Endothelial cell (in vitro differentiated cells): ENCODE measurements around the gene CDPF1. TPM values are rescaled to one million over a fixed set of nuclear protein-coding genes. Genes with fewer than 3 reads are reported as not detected.
A peak's percentile ranks its signal among the peaks of the same experiment; 100 is the strongest.
"Not testable (repeated sequence)": the region's sequence is repeated elsewhere in the genome, so short reads cannot be mapped to it uniquely, and the experiment has no call there.

Experiments
- DNase-seq: peaks from one replicate; pipeline ENCODE4 v3.0.0; 2021; ENCODE audit warnings: low spot score
- H3K27ac Mint-ChIP-seq: one replicate; pipeline ENCODE4 v1.8.0; 2021; ENCODE audit warnings: mixed read lengths, inconsistent platforms; ENCODE audit not compliant: unreplicated experiment
- H3K27me3 Mint-ChIP-seq: one replicate; pipeline ENCODE4 v1.8.0; 2021; ENCODE audit warnings: mild to moderate bottlenecking, moderate library complexity, mixed read lengths, inconsistent platforms; ENCODE audit not compliant: unreplicated experiment
- H3K36me3 Mint-ChIP-seq: one replicate; pipeline ENCODE4 v1.8.0; 2021; ENCODE audit warnings: mild to moderate bottlenecking, low read depth, mixed read lengths, inconsistent platforms; ENCODE audit not compliant: unreplicated experiment
- H3K4me1 Mint-ChIP-seq: one replicate; pipeline ENCODE4 v1.8.0; 2021; ENCODE audit warnings: mild to moderate bottlenecking, mixed read lengths, inconsistent platforms; ENCODE audit not compliant: unreplicated experiment
- H3K4me3 Mint-ChIP-seq: one replicate; pipeline ENCODE4 v1.8.0; 2021; ENCODE audit warnings: mild to moderate bottlenecking, mixed read lengths, inconsistent platforms; ENCODE audit not compliant: unreplicated experiment
- H3K9me3 Mint-ChIP-seq: one replicate; pipeline ENCODE4 v1.8.0; 2021; ENCODE audit warnings: mixed read lengths, inconsistent platforms; ENCODE audit not compliant: unreplicated experiment
- CTCF ChIP-seq: fragments of 200-600 bp; sonication (generic); IDR thresholded peaks from one replicate; pipeline ENCODE4 v1.5.0; 2021; ENCODE audit warnings: antibody characterized with exemption; ENCODE audit not compliant: unreplicated experiment
- total RNA-seq: library from RNA; stranded (reverse); fragmentation: NEBNext Ultra II Directional; extraction: Animal tissue kit (Norgen Biotek cat#: 25700); gene quantifications from one replicate; pipeline ENCODE4 v1.2.1, GENCODE V29; 2021; ENCODE audit not compliant: unreplicated experiment

The CDPF1 gene
- total RNA-seq, 1 donor from 2014 or later = 8.5 TPM

DNA sequence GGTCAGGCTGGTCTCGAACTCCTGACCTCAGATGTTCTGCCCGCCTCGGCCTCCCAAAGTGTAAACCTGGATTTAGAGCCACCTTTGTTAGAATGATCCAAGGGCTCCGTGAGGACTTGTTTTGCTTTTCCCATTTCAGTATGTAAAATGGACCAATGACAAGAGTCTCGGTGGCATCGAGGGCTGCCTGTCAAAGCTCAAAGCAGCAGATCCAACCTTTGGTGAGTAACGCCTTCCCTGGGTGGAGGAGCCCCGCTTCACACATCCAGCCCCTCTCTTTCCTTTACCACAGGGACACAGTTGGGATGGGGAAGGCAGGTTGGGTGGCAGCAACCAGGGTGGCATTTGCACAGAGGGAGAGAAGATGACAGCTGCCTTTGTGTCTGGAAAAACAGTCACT, 22.1 kb upstream of the CDPF1 start:
- Mint-ChIP-seq H3K36me3 (peaks cover 25% of the 10 kb centered on the region), H3K9me3 (no peaks in the 10 kb centered on the region), H3K4me3 (no peak overlapping the region), H3K4me1 (peaks cover 12% of the 10 kb centered on the region), H3K27me3 (peaks cover 6% of the 10 kb centered on the region), H3K27ac (no peak overlapping the region)
- TF ChIP-seq CTCF = no peak
- DNase-seq = no peak

GRCh38 chr22:46269564-46269963, 19.5 kb upstream of the CDPF1 start:
- H3K27ac Mint-ChIP-seq = no peak overlapping the region
- peaks cover 13% of the 10 kb centered on the region for H3K36me3 Mint-ChIP-seq
- H3K27me3 Mint-ChIP-seq = peaks cover 6% of the 10 kb centered on the region
- peak overlapping the region; percentile 82 for H3K4me3 Mint-ChIP-seq
- peaks cover 8% of the 10 kb centered on the region for H3K9me3 Mint-ChIP-seq
- DNase-seq = no peak
- peaks cover 13% of the 10 kb centered on the region for H3K4me1 Mint-ChIP-seq
- no peak for TF ChIP-seq CTCF

- peaks cover 20% of the 10 kb centered on the region for H3K36me3 Mint-ChIP-seq
- TF ChIP-seq CTCF = no peak
- peak; percentile 74 for DNase-seq
- H3K27me3 Mint-ChIP-seq = peaks cover 15% of the 10 kb centered on the region
- H3K4me1 Mint-ChIP-seq = peaks cover 13% of the 10 kb centered on the region
- peaks cover 8% of the 10 kb centered on the region for H3K9me3 Mint-ChIP-seq
- H3K27ac Mint-ChIP-seq = peak within 1 kb of the TSS; percentile 57
- H3K4me3 Mint-ChIP-seq = peak within 1 kb of the TSS; percentile 93
Measured at GRCh38 chr22:46267431-46268279, 17.6 kb upstream of the CDPF1 start, which contains the start of gene TTC38. Gene TTC38, plus strand, starts transcription at chr22:46268008. Its CDS starts 32 bp downstream, at chr22:46268040.

DNA sequence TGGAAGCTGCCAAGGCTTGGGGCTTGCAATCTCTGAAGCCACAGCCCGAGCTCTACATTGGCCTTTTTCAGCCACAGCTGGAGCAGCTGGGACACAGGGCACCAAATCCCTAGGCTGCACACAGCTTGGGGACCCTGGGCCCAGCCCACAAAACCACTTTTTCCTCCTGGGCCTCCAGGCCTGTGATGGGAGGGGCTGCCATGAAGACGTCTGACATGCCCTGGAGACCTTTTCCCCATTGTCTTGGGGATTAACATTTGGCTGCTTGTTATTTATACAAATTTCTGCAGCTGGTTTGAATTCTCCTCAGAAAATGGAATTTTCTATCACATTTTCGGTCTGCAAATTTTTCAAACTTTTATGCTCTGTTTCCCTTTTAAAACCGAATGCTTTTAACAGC, 15.5 kb upstream of the CDPF1 start:
- H3K27me3 Mint-ChIP-seq = peaks cover 33% of the 10 kb centered on the region
- peaks cover 13% of the 10 kb centered on the region for H3K4me1 Mint-ChIP-seq
- H3K9me3 Mint-ChIP-seq, H3K4me3 Mint-ChIP-seq, DNase-seq, H3K27ac Mint-ChIP-seq: not testable (repeated sequence)
- peaks cover 25% of the 10 kb centered on the region for H3K36me3 Mint-ChIP-seq

DNA sequence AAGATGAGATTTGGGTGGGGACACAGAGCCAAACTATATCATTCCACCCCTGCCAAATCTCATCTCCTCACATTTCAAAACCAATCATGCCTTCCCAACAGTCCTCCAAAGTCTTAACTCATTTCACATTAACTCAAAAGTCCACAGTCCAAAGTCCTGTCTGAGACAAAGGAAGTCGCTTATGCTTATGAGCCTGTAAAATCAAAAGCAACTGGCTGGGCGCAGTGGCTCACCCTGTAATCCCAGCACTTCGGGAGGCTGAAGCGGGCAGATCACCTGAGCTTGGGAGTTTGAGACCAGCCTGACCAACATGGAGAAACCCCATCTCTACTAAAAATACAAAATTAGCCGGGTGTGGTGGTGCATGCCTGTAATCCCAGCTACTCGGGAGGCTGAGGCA, 14.4 kb upstream of the CDPF1 start:
- peaks cover 22% of the 10 kb centered on the region for H3K36me3 Mint-ChIP-seq
- peaks cover 33% of the 10 kb centered on the region for H3K27me3 Mint-ChIP-seq
- DNase-seq, H3K9me3 Mint-ChIP-seq, H3K27ac Mint-ChIP-seq, H3K4me1 Mint-ChIP-seq, H3K4me3 Mint-ChIP-seq: not testable (repeated sequence)

DNA sequence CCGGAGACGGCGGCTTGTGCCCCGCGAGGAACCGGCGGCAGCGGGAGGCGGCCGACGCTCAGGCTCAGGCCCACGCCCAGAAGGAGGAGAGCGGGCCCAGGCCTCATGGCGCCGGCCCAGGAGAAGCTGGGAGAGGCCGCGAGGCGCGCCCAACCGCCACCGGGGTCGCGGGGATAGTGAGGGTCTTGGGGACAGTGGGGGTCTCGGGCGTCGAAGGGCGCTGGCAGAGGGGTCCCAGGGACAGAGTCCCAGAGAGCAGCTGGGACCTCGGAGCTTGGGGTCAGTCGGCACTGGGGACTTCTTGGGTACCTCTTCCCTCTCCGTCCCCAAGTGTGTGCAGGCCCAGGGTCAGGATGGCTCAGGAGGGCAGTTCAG, 13.1 kb upstream of the CDPF1 start, which contains the start of gene PKDREJ:
PKDREJ (minus strand) TSS at position 128 of the 375 bp plus-strand sequence; CDS start at position 107, 21 bp downstream.
- H3K4me3 Mint-ChIP-seq = no peak within 1 kb of the TSS
- TF ChIP-seq CTCF = no peak
- H3K36me3 Mint-ChIP-seq = peaks cover 22% of the 10 kb centered on the region
- H3K27me3 Mint-ChIP-seq = peaks cover 33% of the 10 kb centered on the region
- H3K27ac Mint-ChIP-seq = no peak within 1 kb of the TSS
- peaks cover 5% of the 10 kb centered on the region for H3K4me1 Mint-ChIP-seq
- DNase-seq = no peak
- peaks cover 8% of the 10 kb centered on the region for H3K9me3 Mint-ChIP-seq
